OCI-M2 (cell line): ENCODE measurements around the gene USPL1.
"Not testable (repeated sequence)": the region's sequence is repeated elsewhere in the genome, so short reads cannot be mapped to it uniquely, and the experiment has no call there.

Experiments used
- DNase-seq: peaks from one replicate; lab custom pipeline; 2025; ENCODE audit not compliant: unreplicated experiment; lab: John Stamatoyannopoulos, UW

The USPL1 gene

GRCh38 chr13:30615866-30616541 lies 1.7 kb upstream of the USPL1 start:
- DNase-seq, result no peak

- DNase-seq, result peak; percentile 45
Measured at GRCh38 chr13:30616927-30617314, 799 bp upstream of the USPL1 start.

- DNase-seq, result no peak
Measured at GRCh38 chr13:30618186-30618929, 638 bp downstream of the USPL1 start.

- no peak for DNase-seq
Measured at GRCh38 chr13:30618930-30619279, 1.2 kb downstream of the USPL1 start.

- DNase-seq, result no peak
Measured at GRCh38 chr13:30619731-30620130, 2.0 kb downstream of the USPL1 start.

- DNase-seq, result no peak
Measured at GRCh38 chr13:30620941-30621340, 3.2 kb downstream of the USPL1 start.

- DNase-seq, result no peak
Measured at GRCh38 chr13:30622551-30622950, 4.8 kb downstream of the USPL1 start.

GRCh38 chr13:30623392-30623791 lies 5.7 kb downstream of the USPL1 start:
- no peak for DNase-seq

- DNase-seq, result no peak
Measured at GRCh38 chr13:30624630-30625029, 6.9 kb downstream of the USPL1 start.

- DNase-seq, result no peak
Measured at GRCh38 chr13:30629527-30629926, 11.8 kb downstream of the USPL1 start.

GRCh38 chr13:30633861-30634260 lies 16.1 kb downstream of the USPL1 start:
- DNase-seq, result no peak

GRCh38 chr13:30634838-30635237 lies 17.1 kb downstream of the USPL1 start:
- no peak for DNase-seq

- no peak for DNase-seq
Measured at GRCh38 chr13:30638301-30638700, 20.6 kb downstream of the USPL1 start.

- no peak for DNase-seq
Measured at GRCh38 chr13:30639671-30640070, 22.0 kb downstream of the USPL1 start.

GRCh38 chr13:30641173-30641572 lies 23.5 kb downstream of the USPL1 start:
- not testable (repeated sequence) for DNase-seq

- no peak for DNase-seq
Measured at GRCh38 chr13:30645629-30646028, 27.9 kb downstream of the USPL1 start.

GRCh38 chr13:30647420-30647819 lies 29.7 kb downstream of the USPL1 start:
- DNase-seq, result no peak

GRCh38 chr13:30647824-30648521 lies 30.3 kb downstream of the USPL1 start:
- no peak for DNase-seq

- no peak for DNase-seq
Measured at GRCh38 chr13:30648522-30649012, 30.8 kb downstream of the USPL1 start.

GRCh38 chr13:30651648-30652047 lies 33.9 kb downstream of the USPL1 start:
- DNase-seq, result not testable (repeated sequence)

- DNase-seq, result no peak
Measured at GRCh38 chr13:30652746-30653386, 35.1 kb downstream of the USPL1 start.
